Nephron (organoid): ENCODE results near the gene PTCD2.

Experiments
- H3K27ac Mint-ChIP-seq, 3 experiments: 2 replicates each; pipeline ENCODE4 v1.8.0; 2020; ENCODE audit warnings: mixed read lengths in 3 of 3, mild to moderate bottlenecking in 2 of 3, moderate library complexity in 1 of 3
- H3K27me3 Mint-ChIP-seq: 2 replicates; pipeline ENCODE4 v1.8.0; 2021; ENCODE audit warnings: low read depth, mild to moderate bottlenecking, moderate library complexity, mixed read lengths
- H3K36me3 Mint-ChIP-seq: 2 replicates; pipeline ENCODE4 v1.8.0; 2020; ENCODE audit warnings: low read depth, mixed read lengths
- H3K4me1 Mint-ChIP-seq: 2 replicates; pipeline ENCODE4 v1.8.0; 2020; ENCODE audit warnings: mixed read lengths
- H3K4me3 Mint-ChIP-seq, 3 experiments: 2 replicates each; pipeline ENCODE4 v1.8.0; 2020; ENCODE audit warnings: mild to moderate bottlenecking in 3 of 3, mixed read lengths in 3 of 3, moderate library complexity in 2 of 3
- H3K9me3 Mint-ChIP-seq: 2 replicates; pipeline ENCODE4 v1.8.0; 2020; ENCODE audit warnings: mixed read lengths
- CTCF ChIP-seq, 3 experiments: fragments of 200-600 bp; sonication (generic); IDR thresholded peaks; one replicate each; pipeline ENCODE4 v1.5.0; 2021; ENCODE audit warnings: antibody characterized with exemption in 3 of 3; ENCODE audit not compliant: unreplicated experiment in 3 of 3

Gene PTCD2

GRCh38 chr5:72355706-72356299 is 35.6 kb downstream of the PTCD2 start:
- no peaks in the 10 kb centered on the region for H3K27me3 Mint-ChIP-seq
- peaks cover 25% of the 10 kb centered on the region for H3K36me3 Mint-ChIP-seq
- H3K4me1 Mint-ChIP-seq, result no peaks in the 10 kb centered on the region
- TF ChIP-seq CTCF (IDR thresholded peaks at IDR 0.05; ENCODE audit: unreplicated experiment in 3 of 3), result peak; percentile 30 to 44 (median 39)
- H3K9me3 Mint-ChIP-seq, result no peaks in the 10 kb centered on the region
- H3K4me3 Mint-ChIP-seq, result no peak overlapping the region
- H3K27ac Mint-ChIP-seq, result no peak overlapping the region

- no peak overlapping the region for H3K27ac Mint-ChIP-seq
- no peak for TF ChIP-seq CTCF (IDR thresholded peaks at IDR 0.05; ENCODE audit: unreplicated experiment in 3 of 3)
- H3K36me3 Mint-ChIP-seq, result peaks cover 26% of the 10 kb centered on the region
- H3K4me1 Mint-ChIP-seq, result no peaks in the 10 kb centered on the region
- no peaks in the 10 kb centered on the region for H3K9me3 Mint-ChIP-seq
- no peaks in the 10 kb centered on the region for H3K27me3 Mint-ChIP-seq
- no peak overlapping the region for H3K4me3 Mint-ChIP-seq
These were observed 36.2 kb downstream of the PTCD2 start for GRCh38 chr5:72356361-72356760.

GRCh38 chr5:72358925-72359324 is 38.8 kb downstream of the PTCD2 start:
- peaks cover 2% of the 10 kb centered on the region for H3K9me3 Mint-ChIP-seq
- no peaks in the 10 kb centered on the region for H3K27me3 Mint-ChIP-seq
- no peak overlapping the region for H3K4me3 Mint-ChIP-seq
- no peak for TF ChIP-seq CTCF (IDR thresholded peaks at IDR 0.05; ENCODE audit: unreplicated experiment in 3 of 3)
- peaks cover 42% of the 10 kb centered on the region for H3K36me3 Mint-ChIP-seq
- no peak overlapping the region for H3K27ac Mint-ChIP-seq
- H3K4me1 Mint-ChIP-seq, result peaks cover 10% of the 10 kb centered on the region

GRCh38 chr5:72359886-72360285 is 39.7 kb downstream of the PTCD2 start:
- no peak overlapping the region for H3K4me3 Mint-ChIP-seq
- TF ChIP-seq CTCF (IDR thresholded peaks at IDR 0.05; ENCODE audit: unreplicated experiment in 3 of 3), result no peak
- H3K27ac Mint-ChIP-seq, result no peak overlapping the region
- H3K9me3 Mint-ChIP-seq, result peaks cover 2% of the 10 kb centered on the region
- H3K27me3 Mint-ChIP-seq, result no peaks in the 10 kb centered on the region
- H3K36me3 Mint-ChIP-seq, result peaks cover 42% of the 10 kb centered on the region
- peaks cover 19% of the 10 kb centered on the region for H3K4me1 Mint-ChIP-seq

GRCh38 chr5:72363166-72363802 is 43.1 kb downstream of the PTCD2 start:
- H3K36me3 Mint-ChIP-seq, result peaks cover 38% of the 10 kb centered on the region
- no peak overlapping the region for H3K4me3 Mint-ChIP-seq
- H3K4me1 Mint-ChIP-seq, result peaks cover 32% of the 10 kb centered on the region
- no peaks in the 10 kb centered on the region for H3K27me3 Mint-ChIP-seq
- TF ChIP-seq CTCF (IDR thresholded peaks at IDR 0.05; ENCODE audit: unreplicated experiment in 3 of 3), result no peak
- H3K27ac Mint-ChIP-seq, result no peak overlapping the region
- H3K9me3 Mint-ChIP-seq, result peaks cover 2% of the 10 kb centered on the region

- Mint-ChIP-seq H3K9me3 (peaks cover 2% of the 10 kb centered on the region), H3K27ac (peak overlapping the region in 2 of 3 experiments; percentile 23 to 34), H3K4me1 (peaks cover 32% of the 10 kb centered on the region), H3K4me3 (no peak overlapping the region), H3K36me3 (peaks cover 33% of the 10 kb centered on the region), H3K27me3 (no peaks in the 10 kb centered on the region)
- TF ChIP-seq CTCF (IDR thresholded peaks at IDR 0.05; ENCODE audit: unreplicated experiment in 3 of 3), result no peak
These were observed 44.0 kb downstream of the PTCD2 start for GRCh38 chr5:72364171-72364570.
